ENCODE measurements around the gene PAPPA2. TPM values are rescaled to one million over a fixed set of nuclear protein-coding genes. Genes with fewer than 3 reads are reported as not detected.

The PAPPA2 gene
- total and polyA plus RNA-seq, 9 donors, result 0.01 to 0.69 (median 0.32) TPM; not detected in 4

GRCh38 chr1:176541663-176542062, 78.7 kb downstream of the PAPPA2 start:
- no peaks in the 10 kb centered on the region for H3K4me1 ChIP-seq (ENCODE audit: insufficient read depth)
- DNase-seq, result no peak
- no peaks in the 10 kb centered on the region for H3K9me3 ChIP-seq
- no peaks in the 10 kb centered on the region for H3K36me3 ChIP-seq
- no peak overlapping the region for H3K27ac ChIP-seq
- intact Hi-C loops (cut with DNase I), result no loop called here
- 53 to 58% (median 55%) methylated on average over 3 of the region's 3 CpGs for WGBS, 3 donors
- no peak for TF ChIP-seq CTCF (IDR thresholded peaks at IDR 0.05)
- no peak overlapping the region for H3K4me3 ChIP-seq
- no peaks in the 10 kb centered on the region for H3K27me3 ChIP-seq

- no peak for DNase-seq
- TF ChIP-seq EP300 (IDR thresholded peaks at IDR 0.05), result no peak
- no peak for TF ChIP-seq POLR2A (IDR thresholded peaks at IDR 0.05)
- no peak for TF ChIP-seq CTCF (IDR thresholded peaks at IDR 0.05)
- no peaks in the 10 kb centered on the region for H3K27me3 ChIP-seq
- no peaks in the 10 kb centered on the region for H3K36me3 ChIP-seq
- H3K4me3 ChIP-seq, result no peak overlapping the region
- H3K9me3 ChIP-seq, result no peaks in the 10 kb centered on the region
- intact Hi-C loops (cut with DNase I), result no loop called here
- H3K27ac ChIP-seq, result no peak overlapping the region
- no peaks in the 10 kb centered on the region for H3K4me1 ChIP-seq (ENCODE audit: insufficient read depth)
- WGBS, 3 donors, result 57 to 74% (median 70%) methylated on average over 2 of the region's 2 CpGs
These were observed 79.4 kb downstream of the PAPPA2 start for GRCh38 chr1:176542352-176542751.

- no peaks in the 10 kb centered on the region for H3K9me3 ChIP-seq
- H3K36me3 ChIP-seq, result no peaks in the 10 kb centered on the region
- H3K4me1 ChIP-seq (ENCODE audit: insufficient read depth), result no peaks in the 10 kb centered on the region
- H3K27ac ChIP-seq, result no peak overlapping the region
- no peak for TF ChIP-seq EP300 (IDR thresholded peaks at IDR 0.05)
- no peak for TF ChIP-seq CTCF (IDR thresholded peaks at IDR 0.05)
- TF ChIP-seq POLR2A (IDR thresholded peaks at IDR 0.05), result no peak
- intact Hi-C loops (cut with DNase I), result no loop called here
- H3K4me3 ChIP-seq, result no peak overlapping the region
- DNase-seq, result no peak
- WGBS, 3 donors, result 79 to 85% (median 80%) methylated on average over 2 of the region's 2 CpGs
- no peaks in the 10 kb centered on the region for H3K27me3 ChIP-seq
These were observed 80.6 kb downstream of the PAPPA2 start for GRCh38 chr1:176543360-176544129.

- 87 to 90% (median 87%) methylated on average over 4 of the region's 4 CpGs for WGBS, 3 donors
- no peak overlapping the region for H3K27ac ChIP-seq
- no peak for TF ChIP-seq POLR2A (IDR thresholded peaks at IDR 0.05)
- no peak for TF ChIP-seq EP300 (IDR thresholded peaks at IDR 0.05)
- no peak for TF ChIP-seq CTCF (IDR thresholded peaks at IDR 0.05)
- no peak for DNase-seq
- no peaks in the 10 kb centered on the region for H3K4me1 ChIP-seq (ENCODE audit: insufficient read depth)
- no peaks in the 10 kb centered on the region for H3K27me3 ChIP-seq
- H3K4me3 ChIP-seq, result no peak overlapping the region
- no peaks in the 10 kb centered on the region for H3K36me3 ChIP-seq
- H3K9me3 ChIP-seq, result no peaks in the 10 kb centered on the region
- intact Hi-C loops (cut with DNase I), result no loop called here
These were observed 82.2 kb downstream of the PAPPA2 start for GRCh38 chr1:176545034-176545639.
